Left cardiac atrium (tissue), 4 donors: ENCODE measurements around the gene FLII. TPM values are rescaled to one million over a fixed set of nuclear protein-coding genes. Genes with fewer than 3 reads are reported as not detected.

Experiments
- ATAC-seq, 2 donors: fragments of 200-7000 bp; cut with Tn5 transposase; one replicate each; pipeline ENCODE4 v1.9.1; 2020; ENCODE audit warnings: mild to moderate bottlenecking in 2 of 2, moderate library complexity in 2 of 2
- DNase-seq: peaks from one replicate; pipeline ENCODE4 v3.0.0-alpha.2; 2020
- intact Hi-C, 2 donors: fragments of 100-400 bp; cut with DNase I; formaldehyde crosslinking; loops; one replicate each; pipeline versions ENCODE4 v1.14.1 to v1.15.1; 2022 to 2023
- total RNA-seq, 2 donors: library from RNA; stranded (reverse); fragmentation: NEBNext Ultra II Directional; extraction: Animal tissue kit (Norgen Biotek cat#: 25700); gene quantifications; one replicate each; pipeline ENCODE4 v1.2.1, GENCODE V29; 2021
- donor health status: DM: no; HTN: yes; CAD: no.
- donor health status: DM: no; HTN: yes; CAD: no; lungs with severe emphysema.
- donor health status: DM: yes; HTN: yes; CAD: no.
- donor health status: Dilated cardiomyopathy.

The FLII gene
- total RNA-seq, 2 donors from 2014 or later = 204 to 211 TPM

GRCh38 chr17:18247613-18248001 lies 10.9 kb downstream of the FLII start:
- intact Hi-C loops = no loop called here
- peak; percentile 55 for DNase-seq
- peak; percentile 3 to 20 for ATAC-seq

- DNase-seq (peak; percentile 70), ATAC-seq (peak; percentile 47 to 65)
- intact Hi-C loops = no loop called here
These were observed 11.5 kb downstream of the FLII start for GRCh38 chr17:18246880-18247612.

GRCh38 chr17:18246109-18246725 lies 12.3 kb downstream of the FLII start:
- ATAC-seq (no peak), DNase-seq (no peak)
- intact Hi-C loops = no loop called here

DNA sequence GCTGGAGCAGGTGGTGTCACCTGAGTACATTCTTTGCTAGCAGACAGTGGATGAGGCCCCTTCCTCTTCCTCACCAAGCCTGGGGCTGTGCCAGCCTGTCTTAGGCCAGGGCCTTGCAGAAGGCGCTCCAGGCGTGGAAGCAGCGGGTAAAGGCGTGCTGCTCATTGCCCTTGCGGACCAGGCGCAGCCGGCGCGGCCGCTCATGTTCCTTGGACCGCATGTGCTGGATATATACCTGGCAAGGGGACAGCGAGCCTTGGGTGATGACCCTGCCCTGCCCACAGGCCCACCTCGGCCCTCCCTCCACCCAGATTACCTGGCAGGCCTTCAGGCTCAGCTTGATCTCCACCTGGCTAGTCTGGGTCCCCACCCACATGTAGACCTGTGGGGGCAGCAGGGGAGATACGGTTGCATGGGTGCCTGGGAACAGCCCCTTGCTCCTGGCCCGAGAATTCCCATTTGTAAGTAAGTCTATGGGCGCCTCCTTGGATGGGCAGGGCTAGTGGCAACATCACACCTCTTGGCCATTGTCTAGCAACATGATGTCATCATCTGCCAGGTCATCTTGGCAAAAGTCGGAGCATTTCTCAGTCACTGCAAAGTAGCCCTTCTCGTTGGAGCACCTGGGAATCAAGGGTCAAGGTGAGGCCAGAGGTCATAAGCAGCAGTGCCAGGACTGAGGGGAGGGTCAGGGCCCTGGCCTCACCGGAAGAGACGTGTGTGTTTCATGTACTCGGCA lies 13.3 kb downstream of the FLII start:
- no peak for DNase-seq
- intact Hi-C loops = no loop called here
- no peak for ATAC-seq

- ATAC-seq = no peak
These were observed 17.2 kb downstream of the FLII start for GRCh38 chr17:18241229-18241871.

GRCh38 chr17:18240449-18240848 lies 18.1 kb downstream of the FLII start:
- DNase-seq (no peak), ATAC-seq (no peak)
- intact Hi-C loops = no loop called here

More at GRCh38 chr17:18241229-18241871, 17.2 kb downstream of the FLII start:
- no peak for DNase-seq
- intact Hi-C loops = no loop called here

DNA sequence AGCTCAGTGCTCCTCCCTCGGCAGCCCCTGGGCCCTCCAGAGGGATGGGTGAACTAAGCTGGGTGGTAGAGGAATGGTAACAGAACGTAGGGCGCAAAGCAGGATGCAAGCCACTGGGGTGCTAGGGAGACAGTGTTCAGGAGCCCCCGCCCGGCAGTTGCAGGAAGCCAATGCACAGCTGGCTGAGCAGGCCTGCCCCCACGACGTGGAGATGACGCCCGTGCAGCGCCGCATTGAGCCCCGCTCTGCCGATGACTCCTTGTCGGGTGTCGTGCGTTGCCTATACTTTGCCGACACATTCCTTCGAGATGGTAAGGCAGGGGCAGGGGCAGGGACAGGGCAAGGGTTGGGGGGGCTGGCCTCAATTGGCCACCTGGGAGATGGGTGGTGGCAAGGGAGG lies 20.2 kb downstream of the FLII start:
- intact Hi-C loops = no loop called here
- ATAC-seq (no peak), DNase-seq (no peak)

DNA sequence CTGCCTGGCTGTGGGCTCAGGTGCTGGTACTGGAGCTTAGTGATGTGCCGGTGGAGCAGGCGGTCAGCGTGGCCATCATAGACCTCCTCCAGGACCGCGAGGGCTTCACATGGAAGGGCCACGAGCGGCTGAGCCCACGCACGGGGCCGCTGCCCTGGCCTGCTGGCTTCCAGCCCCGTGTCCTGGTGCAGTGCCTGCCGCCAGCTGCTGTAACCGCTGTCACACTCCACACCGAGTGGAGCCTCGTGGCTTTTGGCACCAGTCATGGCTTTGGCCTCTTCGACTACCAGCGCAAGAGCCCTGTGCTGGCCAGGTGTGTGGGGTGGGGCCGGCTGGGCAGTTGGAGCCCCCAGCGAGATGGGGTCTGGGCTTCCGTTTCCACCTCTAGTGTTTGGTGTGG lies 21.1 kb downstream of the FLII start:
- ATAC-seq (no peak), DNase-seq (no peak)
- intact Hi-C loops = no loop called here

DNA sequence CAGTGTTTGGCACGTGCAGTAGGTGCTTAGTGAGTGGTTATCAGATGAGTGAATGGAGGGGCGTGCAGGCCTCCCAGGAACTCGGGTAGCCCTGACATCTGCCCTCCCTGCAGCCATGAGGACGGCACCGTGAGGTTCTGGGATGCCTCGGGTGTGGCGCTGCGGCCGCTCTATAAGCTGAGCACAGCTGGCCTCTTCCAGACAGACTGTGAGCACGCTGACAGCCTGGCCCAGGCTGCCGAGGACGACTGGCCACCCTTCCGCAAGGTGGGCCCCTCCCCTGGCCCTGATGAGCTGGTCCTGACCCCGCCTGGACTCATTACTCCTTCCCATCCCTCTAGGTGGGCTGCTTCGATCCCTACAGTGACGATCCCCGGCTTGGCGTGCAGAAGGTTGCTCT lies 22.0 kb downstream of the FLII start:
- DNase-seq (no peak), ATAC-seq (no peak)
- intact Hi-C loops = no loop called here

DNA sequence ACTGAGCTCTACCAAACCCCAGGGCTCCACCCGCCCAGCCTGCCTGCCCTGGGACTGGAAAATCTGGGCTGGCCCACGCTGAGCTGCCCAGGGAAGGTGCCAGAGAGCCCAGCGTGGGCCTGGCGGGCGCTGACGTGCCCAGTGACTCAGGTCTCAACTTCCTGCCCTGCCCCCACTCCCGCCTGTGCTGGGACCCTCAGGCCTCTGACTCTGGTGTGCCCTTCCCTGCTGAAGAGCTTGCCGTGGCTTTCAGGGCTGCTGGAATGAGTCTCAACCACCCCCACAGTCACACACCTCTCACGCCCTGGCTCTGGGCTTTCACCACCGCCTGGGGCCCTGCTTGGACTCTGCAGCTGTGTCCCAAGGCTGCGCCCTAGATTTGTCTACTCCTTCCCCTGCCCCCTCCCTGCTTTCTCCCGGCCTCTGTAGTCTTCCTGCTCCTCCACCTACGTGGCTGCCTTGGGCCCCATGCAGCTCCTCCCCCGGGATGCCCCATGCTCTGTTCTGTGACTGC lies 22.7 kb downstream of the FLII start:
- DNase-seq = no peak
- ATAC-seq = peak; percentile 21 to 39
- intact Hi-C loops = no loop called here

- intact Hi-C loops = no loop called here
- ATAC-seq = no peak
- no peak for DNase-seq
These were observed 23.6 kb downstream of the FLII start for GRCh38 chr17:18234853-18235380.

- intact Hi-C loops = no loop called here
- no peak for DNase-seq
- no peak for ATAC-seq
These were observed 24.6 kb downstream of the FLII start for GRCh38 chr17:18233803-18234518.

- no peak for ATAC-seq
- intact Hi-C loops = no loop called here
- no peak for DNase-seq
These were observed 27.4 kb downstream of the FLII start for GRCh38 chr17:18231164-18231563.

- DNase-seq = no peak
- intact Hi-C loops = no loop called here
- no peak for ATAC-seq
These were observed 28.0 kb downstream of the FLII start for GRCh38 chr17:18230288-18231141.

GRCh38 chr17:18229771-18230170 lies 28.8 kb downstream of the FLII start:
- ATAC-seq (no peak), DNase-seq (no peak)
- intact Hi-C loops = loop anchor here in 1 of 2 donors (10.0 kb wide), 1 partner anchor 85 kb away; the partner anchor contains the start of genes SMCR8 and TOP3A

DNA sequence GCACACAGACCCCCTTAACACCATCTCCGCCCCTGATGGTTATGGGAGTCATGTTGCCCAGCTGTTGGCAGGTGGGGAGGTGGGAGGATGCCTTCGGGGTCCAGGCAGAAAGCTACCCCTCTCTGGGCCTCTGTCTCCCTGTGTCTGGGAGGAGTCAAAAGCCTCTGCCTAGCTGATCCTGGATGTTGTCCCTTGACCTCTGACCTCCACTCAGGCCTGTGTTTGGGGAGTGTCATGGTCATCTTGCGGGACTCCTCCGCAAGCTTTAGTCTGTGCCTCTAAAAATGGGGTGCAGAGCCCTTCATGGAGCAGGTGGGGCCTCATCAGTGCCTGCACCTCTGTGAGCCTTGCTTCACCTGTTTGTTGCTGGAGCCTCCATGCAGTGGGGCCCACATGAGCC lies 29.3 kb downstream of the FLII start:
- ATAC-seq (no peak), DNase-seq (no peak)
- intact Hi-C loops = loop anchor here in 1 of 2 donors (10.0 kb wide), 1 partner anchor 86 kb away; the partner anchor contains the start of genes SMCR8 and TOP3A

DNA sequence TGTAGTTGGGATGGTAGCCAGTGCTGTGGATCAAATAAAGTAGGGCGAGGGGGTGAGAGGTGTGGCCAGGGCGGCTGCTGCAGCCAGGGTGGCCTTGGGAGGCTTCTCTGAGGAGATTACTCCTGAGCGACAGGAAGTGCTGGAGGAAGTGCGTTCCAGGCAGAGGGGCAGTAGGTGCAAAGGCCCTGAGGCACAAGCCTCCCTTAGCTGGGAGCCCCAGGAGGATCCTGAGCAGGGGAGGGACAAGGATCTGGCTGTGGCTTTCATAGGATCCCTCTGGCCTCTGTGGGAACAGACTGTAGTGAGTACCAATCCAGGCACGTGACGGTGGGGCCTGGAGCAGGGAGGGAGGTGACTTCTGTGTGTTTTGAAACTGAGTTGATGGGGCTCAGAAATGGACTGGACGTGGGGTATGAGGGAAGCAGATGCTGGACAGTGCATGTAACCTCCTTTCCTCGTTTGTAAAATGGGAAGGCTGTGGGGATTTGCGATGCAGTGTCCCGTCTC lies 30.3 kb downstream of the FLII start:
- no peak for DNase-seq
- intact Hi-C loops = loop anchor here in 1 of 2 donors (10.0 kb wide), 1 partner anchor 87 kb away; the partner anchor contains the start of genes SMCR8 and TOP3A
- ATAC-seq = no peak
